ENCODE data around the gene CCDC69.
"Not testable (repeated sequence)": the region's sequence is repeated elsewhere in the genome, so short reads cannot be mapped to it uniquely, and the experiment has no call there.

The CCDC69 gene

GRCh38 chr5:151244206-151244605 is 20.3 kb upstream of the CCDC69 start:
- no peak for DNase-seq

- DNase-seq = no peak
Measured at GRCh38 chr5:151243564-151243963, 19.7 kb upstream of the CCDC69 start.

GRCh38 chr5:151243127-151243526 is 19.2 kb upstream of the CCDC69 start:
- no peak for DNase-seq

- no peak for DNase-seq
Measured at GRCh38 chr5:151240924-151241635, 17.2 kb upstream of the CCDC69 start.

GRCh38 chr5:151240268-151240835 is 16.5 kb upstream of the CCDC69 start:
- DNase-seq = not testable (repeated sequence)

- peak; percentile 67 for DNase-seq
Measured at GRCh38 chr5:151239237-151239861, 15.5 kb upstream of the CCDC69 start.

- no peak for DNase-seq
Measured at GRCh38 chr5:151238303-151238741, 14.4 kb upstream of the CCDC69 start.

GRCh38 chr5:151237685-151238084 is 13.8 kb upstream of the CCDC69 start:
- no peak for DNase-seq

- DNase-seq = no peak
Measured at GRCh38 chr5:151236888-151237287, 13.0 kb upstream of the CCDC69 start.

GRCh38 chr5:151235239-151235571 is 11.3 kb upstream of the CCDC69 start:
- DNase-seq = not testable (repeated sequence)

- DNase-seq = peak; percentile 24
Measured at GRCh38 chr5:151234476-151235238, 10.8 kb upstream of the CCDC69 start.

GRCh38 chr5:151233616-151234085 is 9.8 kb upstream of the CCDC69 start:
- no peak for DNase-seq

- no peak for DNase-seq
Measured at GRCh38 chr5:151231359-151231758, 7.5 kb upstream of the CCDC69 start.

- no peak for DNase-seq
Measured at GRCh38 chr5:151230048-151230680, 6.3 kb upstream of the CCDC69 start.

GRCh38 chr5:151228986-151229385 is 5.1 kb upstream of the CCDC69 start:
- DNase-seq = no peak

- no peak for DNase-seq
Measured at GRCh38 chr5:151227918-151228447, 4.1 kb upstream of the CCDC69 start.

- no peak for DNase-seq
Measured at GRCh38 chr5:151225475-151225874, 1.6 kb upstream of the CCDC69 start.

- DNase-seq = no peak
Measured at GRCh38 chr5:151225071-151225470, 1.2 kb upstream of the CCDC69 start.

- DNase-seq = no peak
Measured at GRCh38 chr5:151224372-151224771, 480 bp upstream of the CCDC69 start.

- no peak for DNase-seq
Measured at GRCh38 chr5:151222790-151223446, 974 bp downstream of the CCDC69 start.

GRCh38 chr5:151222054-151222789 is 1.7 kb downstream of the CCDC69 start:
- no peak for DNase-seq
